PC-9 (cell line): ENCODE data around the gene FGFR2.

Experiments
- CTCF ChIP-seq: fragments of 200-600 bp; sonication (generic); conservative IDR thresholded peaks from 2 replicates; pipeline ENCODE4 v1.6.1; 2017; ENCODE audit warnings: mixed run types, antibody characterized with exemption, mild to moderate bottlenecking, moderate library complexity
- EZH2 ChIP-seq: fragments of 200-600 bp; sonication (generic); IDR thresholded peaks from 2 replicates; pipeline ENCODE4 v1.8.0; 2017; ENCODE audit warnings: antibody characterized with exemption, low read depth

GRCh38 chr10:121438333-121438732 lies 159.9 kb downstream of the FGFR2 start:
- no peak for TF ChIP-seq EZH2
- no peak for TF ChIP-seq CTCF
